G401.6 (cell line): Measurements from ENCODE around the gene DAZAP2.
A peak's percentile ranks its signal among the peaks of the same experiment; 100 is the strongest.
"Not testable (repeated sequence)": the region's sequence is repeated elsewhere in the genome, so short reads cannot be mapped to it uniquely, and the experiment has no call there.

ENCODE experiments used
- FAIRE-seq: peaks from 2 replicates; lab custom pipeline; 2012; peaks lifted over from hg19 to GRCh38; lab: Jason Lieb, UNC

The DAZAP2 gene

DNA sequence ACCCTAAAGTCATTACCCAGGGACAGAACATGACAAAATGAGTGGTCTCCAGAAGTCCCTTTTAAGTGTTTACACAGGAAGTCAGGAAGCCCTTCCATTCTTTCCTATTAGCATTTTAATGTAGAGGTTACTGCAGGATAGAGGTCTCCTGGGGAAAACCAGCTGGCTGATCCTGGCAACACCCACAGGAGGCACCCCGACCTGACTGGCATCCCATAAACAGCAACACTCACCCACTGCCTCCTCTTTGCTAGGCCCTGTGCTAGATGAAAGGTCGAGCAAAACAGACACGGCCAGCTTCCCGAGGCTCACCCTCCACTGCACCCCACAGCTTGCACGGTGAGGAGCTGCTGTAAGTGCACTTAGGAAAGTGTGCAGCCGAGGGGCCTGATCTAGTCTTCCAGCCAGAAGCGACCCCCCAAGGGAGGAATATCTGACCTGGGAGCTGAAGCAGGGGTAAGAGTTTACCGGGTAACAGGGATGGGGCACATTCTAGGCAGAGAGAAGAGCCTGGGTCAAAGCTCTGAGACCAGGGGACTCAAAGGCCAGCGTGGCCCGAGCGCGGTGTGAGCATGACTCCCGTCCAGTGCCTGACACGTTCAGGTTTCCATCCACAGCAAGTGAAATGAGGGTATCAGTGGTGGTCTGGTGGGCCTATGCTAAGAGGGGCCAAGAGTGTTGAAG, 9.0 kb downstream of the DAZAP2 start:
- no peak for FAIRE-seq

DNA sequence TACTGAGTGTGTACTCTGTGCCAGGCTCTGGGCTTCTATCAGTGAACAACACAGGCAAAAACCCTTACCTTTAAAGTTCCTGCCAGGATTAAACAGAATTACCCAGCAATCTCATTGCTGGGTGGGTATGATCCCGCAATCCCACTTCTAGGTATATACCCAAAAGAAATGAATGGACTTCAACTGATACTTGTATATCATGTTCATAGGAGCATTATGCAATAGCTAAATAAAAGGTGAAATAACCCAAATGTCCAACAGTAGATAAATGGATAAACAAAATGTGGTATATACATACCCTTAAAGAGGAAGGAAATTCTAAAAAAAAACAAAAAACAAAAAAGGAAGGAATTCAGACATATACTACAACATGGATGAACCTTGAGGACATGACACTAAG, 14.7 kb downstream of the DAZAP2 start:
- no peak for FAIRE-seq

DNA sequence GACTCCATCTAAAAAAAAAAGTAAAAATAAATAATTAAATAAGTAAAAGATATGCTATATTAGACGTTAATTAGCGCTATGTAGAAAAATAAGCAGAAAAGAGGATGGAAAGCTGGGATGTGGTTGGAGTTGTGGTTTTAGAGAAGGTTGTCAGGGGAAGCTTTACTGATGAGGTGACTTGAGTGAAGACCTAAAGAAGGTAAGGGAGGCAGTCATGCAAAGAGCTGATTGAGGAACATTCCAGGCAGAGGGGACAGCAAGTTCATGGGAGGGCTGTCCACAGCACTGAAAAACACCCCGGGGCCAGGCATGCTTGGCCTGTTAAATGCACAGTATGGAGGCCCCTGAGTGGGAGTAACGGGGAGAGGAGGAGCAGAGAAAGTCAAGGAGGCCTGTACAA, 15.9 kb downstream of the DAZAP2 start:
- no peak for FAIRE-seq

DNA sequence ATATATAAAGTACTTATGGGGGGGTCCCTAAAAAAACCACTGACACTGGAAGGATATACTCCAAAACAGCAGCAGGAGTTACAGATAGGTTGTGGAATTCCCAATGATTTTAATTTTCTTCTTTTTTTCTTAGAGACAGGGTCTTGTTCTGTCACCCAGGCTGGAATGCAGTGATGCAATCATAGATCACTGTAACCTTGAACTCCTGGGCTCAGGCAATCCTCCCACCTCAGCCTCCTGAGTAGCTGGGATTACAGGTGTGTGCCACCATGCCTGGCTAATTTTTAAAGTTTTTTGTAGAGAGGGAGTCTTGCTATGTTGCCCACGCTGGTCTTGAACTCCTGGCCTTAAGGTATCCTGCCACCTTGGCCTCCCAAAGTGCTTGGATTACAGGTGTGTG, 21.0 kb downstream of the DAZAP2 start:
- not testable (repeated sequence) for FAIRE-seq

DNA sequence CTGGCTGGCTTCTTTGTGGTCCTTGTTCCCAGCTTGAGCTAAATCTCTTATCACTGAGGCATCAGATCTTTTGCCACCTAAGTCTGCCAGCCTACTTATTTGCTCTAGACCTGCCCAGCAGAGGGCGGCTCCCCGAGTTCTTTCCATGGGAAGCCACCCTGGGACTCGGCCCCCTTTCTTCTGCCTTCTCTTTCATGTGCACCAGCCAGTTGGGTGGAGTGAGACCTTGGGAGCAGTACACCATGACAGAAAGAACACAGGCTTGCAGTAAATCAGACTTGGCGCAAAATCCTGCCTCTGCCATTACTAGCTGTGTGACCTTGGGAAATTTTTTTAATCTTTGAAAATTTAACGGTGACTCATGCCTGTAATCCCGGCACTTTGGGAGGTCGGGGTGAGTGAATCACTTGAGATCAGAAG, 24.1 kb downstream of the DAZAP2 start:
- no peak for FAIRE-seq

DNA sequence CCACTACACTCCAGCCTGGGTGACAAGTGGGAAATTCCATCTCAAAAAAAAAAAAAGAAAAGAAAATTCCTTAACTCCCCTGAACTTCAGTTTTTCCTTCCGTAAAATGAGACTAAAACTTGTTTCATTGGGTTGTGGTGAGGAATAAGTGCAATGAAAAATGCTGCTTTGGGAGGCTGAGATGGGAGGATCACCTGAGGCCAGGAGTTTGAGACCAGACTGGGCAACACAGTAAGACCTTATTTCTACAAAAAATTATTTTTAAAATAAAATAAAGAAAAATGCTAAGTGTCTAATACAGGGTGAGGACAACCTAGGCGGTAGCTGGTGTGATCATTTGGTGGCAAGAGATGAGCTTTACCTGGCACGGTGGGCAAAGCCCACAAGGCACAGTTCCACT, 24.7 kb downstream of the DAZAP2 start:
- FAIRE-seq: no peak

DNA sequence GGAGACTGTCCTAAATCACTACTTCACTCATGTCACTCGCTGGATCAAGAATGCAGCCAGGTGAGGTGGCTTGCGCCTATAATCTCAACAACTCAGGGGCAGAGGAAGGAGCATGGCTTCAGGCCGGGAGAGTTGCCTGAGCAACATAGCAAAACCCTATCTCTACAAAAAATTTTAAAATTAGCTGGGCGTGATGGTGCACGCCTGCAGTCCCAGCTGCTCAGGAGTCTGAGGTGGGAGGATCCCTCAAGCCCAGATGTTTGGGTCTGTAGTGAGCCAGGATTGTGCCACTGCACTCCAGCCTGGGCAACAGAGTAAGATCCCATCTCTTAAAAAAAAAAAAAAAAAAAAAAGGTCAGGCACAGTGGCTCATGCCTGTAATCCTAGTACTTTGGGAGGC, 25.7 kb downstream of the DAZAP2 start:
- FAIRE-seq: no peak

DNA sequence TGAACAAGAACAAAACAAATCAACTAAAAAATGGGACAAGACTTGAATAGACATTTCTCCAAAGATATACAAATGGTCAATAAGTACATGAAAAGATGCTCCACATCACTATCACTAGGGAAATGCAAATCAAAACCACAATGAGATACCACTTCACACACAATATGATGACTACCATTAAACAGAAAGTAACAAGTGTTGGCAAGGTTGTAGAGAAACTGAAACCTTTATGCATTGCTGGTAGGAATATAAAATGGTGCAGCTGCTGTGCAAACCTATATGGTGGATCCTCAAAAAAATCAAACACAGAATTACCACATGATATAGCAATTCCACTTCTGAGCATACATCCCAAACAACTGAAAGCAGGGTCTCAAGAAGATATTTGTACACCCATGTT, 26.4 kb downstream of the DAZAP2 start:
- FAIRE-seq: no peak

DNA sequence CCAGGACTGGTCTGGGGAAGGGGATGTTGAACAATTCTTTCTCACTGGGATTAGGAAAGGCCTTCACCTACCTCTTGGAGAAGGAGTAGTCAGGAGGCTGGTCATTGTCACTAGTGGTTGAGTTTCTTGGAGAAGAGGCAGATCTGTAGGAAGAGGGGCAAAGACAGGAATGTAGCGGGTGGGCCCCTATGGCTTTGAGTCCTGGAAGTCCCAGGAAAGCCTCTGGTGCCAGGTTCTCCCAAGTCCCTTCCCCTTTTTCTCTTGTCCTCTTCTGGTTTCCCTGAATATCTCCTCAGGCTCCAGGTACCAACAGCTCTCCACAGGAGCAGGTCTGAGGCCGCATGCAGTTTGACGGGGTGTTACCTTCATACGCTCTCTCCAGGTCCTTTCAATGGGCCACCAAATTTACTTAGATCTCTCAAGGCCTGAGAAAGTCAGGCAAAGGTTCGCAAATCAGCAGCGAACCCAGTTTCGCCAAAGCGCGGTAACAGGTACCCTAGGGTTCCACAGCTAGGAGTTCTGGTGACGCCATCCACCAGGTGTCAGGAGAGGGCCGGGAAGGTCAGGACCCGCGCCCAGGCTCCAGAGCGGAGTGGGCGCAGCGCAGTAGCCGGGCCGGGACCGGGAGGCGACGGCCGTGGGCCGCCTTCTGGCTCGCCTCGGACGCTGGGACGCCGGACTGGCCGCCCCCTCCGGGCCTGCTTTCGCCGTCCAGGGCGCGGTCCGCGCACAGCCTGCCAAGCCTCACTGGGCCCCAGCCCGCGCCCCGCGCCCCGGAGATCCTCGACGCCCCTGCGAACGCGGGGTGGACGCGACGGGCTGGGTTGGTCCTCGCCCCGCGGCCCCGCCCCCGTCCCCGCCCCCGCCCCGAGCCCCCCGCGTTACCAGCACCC, 30.8 kb downstream of the DAZAP2 start:
- no peak for FAIRE-seq

DNA sequence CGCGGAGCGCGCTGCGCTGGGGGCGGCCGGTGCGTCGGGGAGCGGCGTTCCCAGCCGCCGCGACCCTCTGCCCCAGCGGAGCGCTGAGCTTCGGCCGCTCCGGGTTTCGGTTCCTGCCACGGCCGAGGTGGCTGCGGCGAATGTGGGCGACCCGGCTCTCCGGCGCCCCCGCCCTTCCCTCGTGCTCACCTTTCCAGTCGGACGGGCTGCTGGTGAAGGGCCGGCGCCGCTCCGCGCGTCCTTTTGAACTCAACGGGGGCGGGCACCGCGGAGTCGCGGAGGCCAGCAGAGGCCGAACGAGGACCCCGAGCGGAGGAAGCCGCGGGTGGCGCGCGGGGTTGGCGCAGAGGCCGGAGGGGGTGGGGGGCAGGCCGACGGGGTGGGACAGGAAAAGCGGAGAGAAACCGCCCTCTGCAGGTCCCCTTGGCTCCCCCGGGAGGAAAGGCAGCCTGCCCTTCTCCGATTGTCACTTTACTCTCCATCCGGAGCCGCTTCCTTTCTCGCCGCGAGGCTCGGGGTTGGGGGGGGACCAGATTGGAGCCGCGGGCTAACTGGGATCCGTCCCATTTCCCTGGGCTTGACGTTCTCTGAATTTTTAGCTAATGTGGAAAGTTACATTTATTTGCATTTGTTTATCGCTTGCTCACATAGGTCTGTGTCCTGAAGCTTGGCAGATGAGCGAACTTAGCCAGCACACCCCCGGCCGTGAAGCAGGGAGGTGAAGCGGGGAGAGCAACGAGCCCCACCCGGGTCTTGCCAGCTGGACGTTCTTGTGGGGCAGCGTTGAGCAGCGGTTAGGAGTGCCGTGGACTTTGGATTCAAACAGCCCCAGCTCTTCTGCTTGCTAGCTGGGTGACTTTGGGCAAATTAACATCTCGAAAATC, 31.7 kb downstream of the DAZAP2 start, which contains the start of gene SMAGP:
Gene SMAGP, minus strand, starts transcription at position 349 of the 884 bp plus-strand sequence. CDS start 1,137 bp downstream, outside the sequence.
- no peak for FAIRE-seq

DNA sequence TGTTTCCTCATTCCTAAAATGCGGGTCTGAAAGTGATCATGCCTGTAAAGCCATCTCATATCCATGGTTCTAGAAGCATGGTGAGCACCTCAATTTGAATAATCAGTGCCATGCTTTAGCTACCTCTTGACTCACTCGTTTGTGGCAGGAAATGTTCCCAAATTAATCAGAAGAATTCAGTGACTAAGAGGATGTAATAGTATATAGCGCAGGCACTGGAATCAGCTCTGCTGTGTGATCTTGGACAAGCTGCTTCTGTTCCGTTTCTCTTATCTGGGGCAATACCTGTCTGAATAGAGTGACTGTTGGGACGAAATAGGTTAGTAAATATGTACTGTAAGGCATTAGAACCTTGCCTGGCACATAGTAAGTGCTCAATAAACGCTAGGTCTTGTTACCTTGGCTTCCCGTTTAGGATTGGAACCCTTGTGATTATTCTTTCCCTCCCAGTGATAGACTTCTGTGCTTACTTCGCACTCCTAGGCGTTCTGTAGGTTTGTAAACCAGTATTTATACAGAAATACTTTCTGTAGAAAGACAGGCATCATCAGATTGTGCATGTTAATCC, 32.4 kb downstream of the DAZAP2 start:
- no peak for FAIRE-seq

DNA sequence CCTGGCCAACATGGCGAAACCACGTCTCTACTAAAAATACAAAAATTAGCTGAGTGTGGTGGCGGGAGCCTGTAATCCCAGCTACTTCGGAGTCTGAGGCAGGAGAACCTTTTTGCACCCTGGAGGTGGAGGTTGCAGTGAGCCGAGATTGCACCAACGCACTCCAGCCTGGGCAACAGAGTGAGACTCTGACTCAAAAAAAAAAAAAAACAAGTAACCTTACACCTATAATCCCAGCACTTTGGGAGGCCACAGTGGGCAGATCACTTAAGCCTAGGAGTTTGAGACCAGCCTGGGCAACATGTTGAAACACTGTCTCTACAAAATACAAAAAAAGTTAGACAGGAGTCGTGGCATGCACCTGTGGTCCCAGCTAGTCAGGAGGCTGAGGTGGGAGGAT, 34.2 kb downstream of the DAZAP2 start:
- not testable (repeated sequence) for FAIRE-seq

DNA sequence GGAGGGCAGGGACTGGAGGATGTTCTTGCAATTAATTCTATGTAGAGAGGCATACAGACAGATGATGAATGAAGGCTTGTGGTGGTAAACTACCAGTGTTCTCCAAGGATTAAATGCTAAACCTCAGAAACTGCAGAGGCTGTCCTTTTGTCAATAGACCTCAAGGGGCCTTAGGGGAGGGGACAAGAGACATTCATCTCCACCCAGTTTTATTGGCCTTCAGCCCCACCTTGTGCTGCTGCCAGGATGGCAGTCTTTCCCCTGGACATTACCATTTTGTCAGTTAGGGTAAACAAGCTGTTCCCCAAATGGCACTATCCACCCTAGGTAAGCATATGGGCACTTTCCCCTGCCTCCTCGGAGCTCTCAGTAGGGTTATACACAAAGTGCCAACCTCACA, 36.5 kb downstream of the DAZAP2 start:
- FAIRE-seq: no peak

DNA sequence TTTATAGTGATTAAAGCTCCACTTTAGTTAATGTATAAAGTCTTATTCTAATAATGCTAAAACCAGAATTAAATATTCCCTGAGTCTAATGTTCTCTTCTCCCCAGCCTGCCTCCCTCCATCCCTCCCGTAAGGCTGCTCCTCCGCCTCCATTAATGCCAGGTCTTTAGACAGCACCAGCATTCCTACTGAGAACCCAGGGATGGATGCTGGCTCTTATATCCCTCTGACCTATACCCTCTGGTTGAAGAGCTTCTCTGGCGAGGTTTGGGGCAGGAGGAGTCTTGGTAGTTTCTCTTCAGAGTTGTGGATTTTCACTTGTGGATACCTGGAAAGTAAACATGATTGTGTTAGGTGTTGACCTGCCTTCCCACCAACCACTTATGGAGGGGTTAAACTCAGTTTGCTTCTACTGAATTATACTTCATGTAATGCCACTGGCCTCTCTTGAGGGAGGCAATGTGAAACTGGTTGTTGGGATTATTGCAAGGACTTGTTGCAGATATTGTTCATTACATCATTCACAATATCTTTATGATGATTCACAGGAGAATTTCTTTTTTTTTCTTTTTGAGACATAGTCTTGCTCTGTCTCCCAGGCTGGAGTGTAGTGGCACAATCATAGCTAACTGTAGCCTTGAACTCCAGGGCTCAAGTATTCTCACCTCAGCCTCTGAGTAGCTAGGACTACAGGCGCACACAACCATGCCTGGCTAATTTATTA, 42.7 kb downstream of the DAZAP2 start:
- FAIRE-seq: no peak

DNA sequence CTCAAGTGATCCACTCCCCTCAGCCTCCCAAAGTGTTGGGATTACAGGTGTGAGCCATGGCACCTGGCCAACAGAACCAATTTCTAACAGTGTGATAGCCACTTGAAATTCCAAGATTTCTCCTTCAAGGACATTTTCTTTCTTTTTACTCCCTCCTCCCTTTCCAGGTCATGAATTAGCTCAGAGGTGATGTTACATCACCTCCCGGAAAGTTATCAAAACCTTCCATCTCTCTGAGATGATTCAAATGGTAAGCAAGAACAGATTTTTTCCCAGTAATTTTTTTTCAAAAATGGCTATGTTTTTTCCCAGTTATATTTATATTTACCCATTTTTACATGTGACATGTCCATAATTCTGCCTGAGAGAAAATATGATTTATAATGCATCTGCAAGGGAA, 47.2 kb downstream of the DAZAP2 start:
- no peak for FAIRE-seq

DNA sequence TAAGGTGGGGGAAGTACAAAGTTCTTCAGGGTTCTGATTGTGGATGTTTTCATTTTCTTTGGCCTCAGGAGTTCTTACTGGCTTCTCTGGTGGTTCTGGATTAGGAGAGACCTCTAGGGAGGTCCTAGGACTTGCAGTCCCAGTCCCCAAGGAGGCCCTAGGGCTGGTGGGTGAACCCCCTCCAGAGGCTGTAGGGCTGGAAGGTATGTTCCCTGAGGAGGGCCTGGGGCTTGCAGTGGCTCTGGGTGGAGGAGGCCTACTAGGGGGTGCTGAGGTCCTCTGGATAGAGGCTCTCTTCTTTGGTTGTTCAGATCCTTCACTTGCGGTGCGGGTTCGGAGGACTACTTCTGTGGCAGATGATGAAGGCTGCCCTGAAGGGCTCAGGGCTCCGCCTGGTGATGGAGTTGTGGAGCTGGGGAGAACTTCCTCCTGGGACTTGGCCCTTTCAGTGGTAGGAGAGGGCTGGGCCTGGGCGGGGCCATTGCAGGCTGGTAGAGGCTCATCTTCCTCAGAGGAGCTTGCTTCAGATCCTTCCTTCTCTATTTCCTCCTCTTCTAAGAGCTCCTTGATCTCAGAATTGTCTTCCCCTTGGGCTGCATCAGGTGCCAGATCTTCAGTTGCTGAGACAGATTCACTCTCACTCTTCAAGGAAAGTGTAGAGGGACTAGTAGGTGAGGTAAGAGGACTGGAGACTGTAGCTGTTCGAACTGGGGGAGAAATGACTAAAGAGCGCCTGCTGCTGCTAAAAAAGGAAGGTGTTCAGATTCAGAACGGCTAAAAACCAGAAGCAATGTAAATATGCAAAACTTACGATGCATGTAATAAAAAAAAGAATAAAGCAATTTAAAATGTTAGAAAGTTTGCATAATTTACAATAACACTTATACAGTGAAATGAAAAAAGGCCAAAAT, 53.2 kb downstream of the DAZAP2 start:
- FAIRE-seq: peak; percentile 30
